NCI-H2196 treated with DMSO at 0.1 percent for 48 hours (cell line): ENCODE measurements around the gene NLRX1.
"Not testable (repeated sequence)": the region's sequence is repeated elsewhere in the genome, so short reads cannot be mapped to it uniquely, and the experiment has no call there.

Source experiments
- DNase-seq: peaks from one replicate; lab custom pipeline; 2025; ENCODE audit not compliant: unreplicated experiment; lab: John Stamatoyannopoulos, UW

Gene NLRX1

GRCh38 chr11:119206511-119207414 lies 38.2 kb downstream of the NLRX1 start:
- DNase-seq, result no peak

GRCh38 chr11:119207415-119207960 lies 39.0 kb downstream of the NLRX1 start:
- no peak for DNase-seq

GRCh38 chr11:119209186-119209585 lies 40.7 kb downstream of the NLRX1 start:
- no peak for DNase-seq

GRCh38 chr11:119210050-119210449 lies 41.5 kb downstream of the NLRX1 start:
- no peak for DNase-seq

GRCh38 chr11:119218141-119218878 lies 49.8 kb downstream of the NLRX1 start:
- DNase-seq, result no peak

- DNase-seq, result peak; percentile 18
Measured at GRCh38 chr11:119222308-119222707, 53.8 kb downstream of the NLRX1 start.

- no peak for DNase-seq
Measured at GRCh38 chr11:119222891-119223290, 54.4 kb downstream of the NLRX1 start.

- no peak for DNase-seq
Measured at GRCh38 chr11:119223856-119224255, 55.3 kb downstream of the NLRX1 start.

GRCh38 chr11:119228535-119229287 lies 60.2 kb downstream of the NLRX1 start:
- DNase-seq, result not testable (repeated sequence)

- no peak for DNase-seq
Measured at GRCh38 chr11:119229288-119229672, 60.8 kb downstream of the NLRX1 start.

GRCh38 chr11:119229741-119230140 lies 61.2 kb downstream of the NLRX1 start:
- no peak for DNase-seq
